ENCODE measurements around the gene PCMTD2. TPM values are rescaled to one million over a fixed set of nuclear protein-coding genes. Genes with fewer than 3 reads are reported as not detected.

Gene PCMTD2
- polyA plus RNA-seq, 3 donors = 26.5 to 49.1 (median 27.6) TPM

GRCh38 chr20:64228751-64229506, 26.6 kb upstream of the PCMTD2 start:
- Mint-ChIP-seq H3K27ac (no peak overlapping the region), H3K4me1 (peaks cover 5% of the 10 kb centered on the region), H3K27me3 (ENCODE audit: low read depth in 3 of 3) (peaks cover 0 to 3% (median 0%) of the 10 kb centered on the region in 3 donors), H3K4me3 (no peak overlapping the region), H3K36me3 (no peaks in the 10 kb centered on the region), H3K9me3 (no peaks in the 10 kb centered on the region)
- Histone ChIP-seq H3K9ac (ENCODE audit: insufficient read depth, low read length, poor library complexity, severe bottlenecking) (no peak overlapping the region), H3K4me1 (ENCODE audit: control insufficient read depth in 1 of 2, insufficient read depth in 2 of 2, low read length in 2 of 2) (no peaks in the 10 kb centered on the region), H3K36me3 (replicated peaks in 1 of 2; ENCODE audit: control insufficient read depth in 1 of 2, insufficient read depth in 2 of 2, low read length in 2 of 2) (no peaks in the 10 kb centered on the region), H3K4me2 (replicated peaks; ENCODE audit: extremely low read depth, low read length, poor library complexity, severe bottlenecking) (no peak overlapping the region), H3K4me3 (replicated peaks in 1 of 3; ENCODE audit: low read depth in 2 of 3, low read length in 3 of 3) (no peak overlapping the region), H3K27ac (ENCODE audit: low read depth in 1 of 2, low read length in 2 of 2) (no peak overlapping the region), H2AFZ (ENCODE audit: insufficient read depth, low read depth, low read length, poor library complexity, severe bottlenecking) (no peak overlapping the region), H3K9me3 (replicated peaks in 1 of 2; ENCODE audit: control insufficient read depth in 1 of 2, insufficient read depth in 1 of 2, low read length in 2 of 2) (no peaks in the 10 kb centered on the region), H4K20me1 (ENCODE audit: insufficient read depth, low read length) (no peaks in the 10 kb centered on the region), H3K79me2 (ENCODE audit: insufficient read depth, low read length) (no peaks in the 10 kb centered on the region), H3K27me3 (ENCODE audit: control insufficient read depth in 2 of 2, insufficient read depth in 2 of 2, low read length in 2 of 2) (no peaks in the 10 kb centered on the region)
- no peak for DNase-seq
- WGBS (ENCODE audit: insufficient coverage) = 85% methylated on average over 4 of the region's 14 CpGs
- TF ChIP-seq, protein P1, sequence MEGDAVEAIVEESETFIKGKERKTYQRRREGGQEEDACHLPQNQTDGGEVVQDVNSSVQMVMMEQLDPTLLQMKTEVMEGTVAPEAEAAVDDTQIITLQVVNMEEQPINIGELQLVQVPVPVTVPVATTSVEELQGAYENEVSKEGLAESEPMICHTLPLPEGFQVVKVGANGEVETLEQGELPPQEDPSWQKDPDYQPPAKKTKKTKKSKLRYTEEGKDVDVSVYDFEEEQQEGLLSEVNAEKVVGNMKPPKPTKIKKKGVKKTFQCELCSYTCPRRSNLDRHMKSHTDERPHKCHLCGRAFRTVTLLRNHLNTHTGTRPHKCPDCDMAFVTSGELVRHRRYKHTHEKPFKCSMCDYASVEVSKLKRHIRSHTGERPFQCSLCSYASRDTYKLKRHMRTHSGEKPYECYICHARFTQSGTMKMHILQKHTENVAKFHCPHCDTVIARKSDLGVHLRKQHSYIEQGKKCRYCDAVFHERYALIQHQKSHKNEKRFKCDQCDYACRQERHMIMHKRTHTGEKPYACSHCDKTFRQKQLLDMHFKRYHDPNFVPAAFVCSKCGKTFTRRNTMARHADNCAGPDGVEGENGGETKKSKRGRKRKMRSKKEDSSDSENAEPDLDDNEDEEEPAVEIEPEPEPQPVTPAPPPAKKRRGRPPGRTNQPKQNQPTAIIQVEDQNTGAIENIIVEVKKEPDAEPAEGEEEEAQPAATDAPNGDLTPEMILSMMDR (IDR thresholded peaks at IDR 0.05) = no peak
- intact Hi-C loops (cut with micrococcal nuclease) = no loop called here

DNA sequence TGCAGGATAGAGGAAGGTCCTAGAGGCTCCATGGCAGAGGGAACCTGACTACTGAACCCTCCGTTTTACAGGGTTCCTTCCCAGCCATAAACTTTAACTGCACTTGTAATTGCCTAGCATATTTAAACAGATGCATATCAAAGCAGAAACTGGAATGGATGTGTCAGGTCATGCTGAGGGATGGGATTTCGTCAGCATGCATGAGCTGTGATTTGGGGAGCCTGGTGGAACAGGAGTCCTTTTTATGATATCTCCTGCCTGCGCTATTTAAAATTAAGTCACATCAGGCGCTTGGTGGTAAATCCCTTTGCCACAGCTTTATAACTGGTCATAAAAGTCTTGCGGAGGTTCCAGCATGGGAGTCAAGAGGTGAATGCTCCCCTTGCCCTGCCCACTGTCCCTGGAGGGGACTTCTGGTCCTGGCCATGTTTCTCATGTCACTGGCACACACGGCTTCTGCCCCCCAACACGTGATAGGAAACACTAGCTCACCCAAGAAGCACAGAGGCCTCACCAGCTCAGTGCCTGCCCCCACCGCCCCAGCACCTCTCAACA, 26.0 kb upstream of the PCMTD2 start:
- H3K27me3 Mint-ChIP-seq (ENCODE audit: low read depth in 3 of 3) = peaks cover 0 to 3% (median 0%) of the 10 kb centered on the region in 3 donors
- no peaks in the 10 kb centered on the region for H4K20me1 ChIP-seq (ENCODE audit: insufficient read depth, low read length)
- no peak for DNase-seq
- no peaks in the 10 kb centered on the region for H3K36me3 ChIP-seq (replicated peaks in 1 of 2; ENCODE audit: control insufficient read depth in 1 of 2, insufficient read depth in 2 of 2, low read length in 2 of 2)
- no peaks in the 10 kb centered on the region for H3K4me1 ChIP-seq (ENCODE audit: control insufficient read depth in 1 of 2, insufficient read depth in 2 of 2, low read length in 2 of 2)
- H2AFZ ChIP-seq (ENCODE audit: insufficient read depth, low read depth, low read length, poor library complexity, severe bottlenecking) = no peak overlapping the region
- H3K79me2 ChIP-seq (ENCODE audit: insufficient read depth, low read length) = no peaks in the 10 kb centered on the region
- no peak overlapping the region for H3K4me2 ChIP-seq (replicated peaks; ENCODE audit: extremely low read depth, low read length, poor library complexity, severe bottlenecking)
- TF ChIP-seq, protein P1 (IDR thresholded peaks at IDR 0.05) = no peak
- H3K4me3 ChIP-seq (replicated peaks in 1 of 3; ENCODE audit: low read depth in 2 of 3, low read length in 3 of 3) = no peak overlapping the region
- H3K27ac ChIP-seq (ENCODE audit: low read depth in 1 of 2, low read length in 2 of 2) = no peak overlapping the region
- H3K36me3 Mint-ChIP-seq = no peaks in the 10 kb centered on the region
- no peaks in the 10 kb centered on the region for H3K9me3 ChIP-seq (replicated peaks in 1 of 2; ENCODE audit: control insufficient read depth in 1 of 2, insufficient read depth in 1 of 2, low read length in 2 of 2)
- no peak overlapping the region for H3K4me3 Mint-ChIP-seq
- peaks cover 0 to 3% (median 0%) of the 10 kb centered on the region in 7 donors for H3K9me3 Mint-ChIP-seq
- no peaks in the 10 kb centered on the region for H3K27me3 ChIP-seq (ENCODE audit: control insufficient read depth in 2 of 2, insufficient read depth in 2 of 2, low read length in 2 of 2)
- 97% methylated on average over 6 of the region's 8 CpGs for WGBS (ENCODE audit: insufficient coverage)
- H3K9ac ChIP-seq (ENCODE audit: insufficient read depth, low read length, poor library complexity, severe bottlenecking) = no peak overlapping the region
- H3K4me1 Mint-ChIP-seq = peaks cover 5% of the 10 kb centered on the region
- no peak overlapping the region for H3K27ac Mint-ChIP-seq
- intact Hi-C loops (cut with micrococcal nuclease) = no loop called here
